Fibroblast of villous mesenchyme (primary cell): Measurements from ENCODE around the gene LRRC75A. TPM values are rescaled to one million over a fixed set of nuclear protein-coding genes. Genes with fewer than 3 reads are reported as not detected.
A peak's percentile ranks its signal among the peaks of the same experiment; 100 is the strongest.
"Not testable (repeated sequence)": the region's sequence is repeated elsewhere in the genome, so short reads cannot be mapped to it uniquely, and the experiment has no call there.

Source experiments
- DNase-seq: peaks from one replicate; pipeline ENCODE4 v3.0.0-alpha.2; 2010; ENCODE audit warnings: low read depth
- H3K4me3 ChIP-seq: 2 replicates; pipeline ENCODE4 v1.5.1; 2011; ENCODE audit warnings: low read depth, mild to moderate bottlenecking, low read length
- CTCF ChIP-seq: IDR thresholded peaks from 2 replicates; pipeline ENCODE4 v1.5.1; 2012; ENCODE audit warnings: low read depth, mild to moderate bottlenecking, low read length; ENCODE audit not compliant: insufficient read depth
- total RNA-seq: library from RNA; depleted of rRNA; stranded (reverse); fragments of >200 nt; gene quantifications from 2 replicates; pipeline ENCODE4 v1.2.3, GENCODE V29; 2012

Gene LRRC75A
- 0.32 and 2.6 TPM in 2 replicates for total RNA-seq

- peak; percentile 29 for DNase-seq
- H3K4me3 ChIP-seq = peak within 1 kb of the TSS; percentile 57
- no peak for TF ChIP-seq CTCF
These were observed at the start of gene LRRC75A for GRCh38 chr17:16491703-16492612. TSS of gene LRRC75A (minus strand) at chr17:16492193. CDS start at chr17:16491990, 203 bp downstream.

- H3K4me3 ChIP-seq = no peak overlapping the region
- DNase-seq = no peak
- no peak for TF ChIP-seq CTCF
These were observed 45.1 kb upstream of the LRRC75A start for GRCh38 chr17:16537130-16537458.

DNA sequence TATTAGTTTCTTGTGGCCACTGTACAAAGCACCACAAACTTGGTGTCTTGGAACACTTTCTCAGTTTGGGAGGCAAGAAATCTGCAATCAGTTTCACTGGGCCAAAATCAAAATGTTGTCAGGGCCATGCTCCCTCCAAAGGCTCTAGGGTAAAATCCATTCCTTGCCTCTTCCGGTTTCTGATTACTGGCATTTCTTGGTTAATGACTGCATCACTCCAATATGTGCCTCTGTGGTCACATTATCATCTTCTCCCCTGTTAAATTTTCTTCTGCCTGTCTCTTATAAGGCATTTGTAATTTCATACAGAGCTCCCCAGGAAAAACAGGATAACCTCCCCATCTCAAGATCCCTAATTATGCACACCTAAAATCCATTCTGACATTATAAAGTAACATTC, 42.2 kb upstream of the LRRC75A start:
- H3K4me3 ChIP-seq = no peak overlapping the region
- TF ChIP-seq CTCF = no peak
- DNase-seq = no peak

DNA sequence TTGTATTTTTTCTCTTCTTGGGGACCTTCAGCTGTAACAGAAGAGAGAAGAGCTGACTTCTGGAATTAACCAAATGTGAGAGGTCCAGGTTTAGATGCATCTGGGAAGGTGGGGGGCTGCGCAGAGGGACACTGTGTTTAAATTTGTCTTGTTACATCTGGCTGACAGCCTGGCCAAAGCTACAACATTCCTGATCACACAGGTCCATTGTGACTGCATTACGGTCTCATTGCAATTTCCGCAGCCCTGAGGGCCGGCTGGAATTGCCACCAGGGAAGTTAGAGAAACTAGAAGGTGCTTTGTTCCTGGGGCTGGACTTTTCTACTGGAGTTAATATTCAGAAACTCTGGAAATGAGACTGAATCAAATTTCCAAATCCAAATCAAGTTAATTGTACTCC, 37.9 kb upstream of the LRRC75A start:
- no peak for TF ChIP-seq CTCF
- no peak overlapping the region for H3K4me3 ChIP-seq
- no peak for DNase-seq

GRCh38 chr17:16527298-16527697, 35.3 kb upstream of the LRRC75A start:
- H3K4me3 ChIP-seq = no peak overlapping the region
- no peak for TF ChIP-seq CTCF
- no peak for DNase-seq

DNA sequence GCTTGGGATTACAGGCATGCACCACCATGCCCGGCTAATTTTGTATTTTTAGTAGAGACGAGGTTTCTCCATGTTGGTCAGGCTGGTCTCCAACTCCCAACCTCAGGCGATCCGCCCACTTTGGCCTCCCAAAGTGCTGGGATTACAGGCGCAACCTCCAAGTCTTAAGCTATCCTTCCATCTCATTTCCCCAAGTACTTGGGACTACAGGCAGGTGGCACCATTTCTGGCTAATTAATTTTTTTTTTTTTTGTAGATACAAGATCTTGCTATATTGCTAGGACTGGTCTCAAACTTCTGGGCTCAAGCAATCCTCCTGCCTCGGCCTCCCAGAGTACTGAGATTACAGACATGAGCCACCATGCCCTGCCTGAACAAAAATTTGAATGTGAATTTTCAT, 33.6 kb upstream of the LRRC75A start:
- TF ChIP-seq CTCF = peak; percentile 19
- not testable (repeated sequence) for H3K4me3 ChIP-seq, DNase-seq
